GM23248 (cell line): Measurements from ENCODE around the gene AGAP1. TPM values are rescaled to one million over a fixed set of nuclear protein-coding genes. Genes with fewer than 3 reads are reported as not detected.

Experiments used
- DNase-seq: peaks from one replicate; pipeline ENCODE4 v3.0.0-alpha.2; 2015
- H2AFZ ChIP-seq: fragments of 200-600 bp; sonication (generic); 2 replicates; pipeline ENCODE4 v1.6.1; 2016; ENCODE audit warnings: antibody characterized with exemption
- H3F3A ChIP-seq: fragments of 200-600 bp; sonication (generic); 2 replicates; pipeline ENCODE4 v1.6.1; 2016; ENCODE audit warnings: mild to moderate bottlenecking, antibody characterized with exemption, mixed run types; ENCODE audit not compliant: insufficient read depth
- H3K27ac ChIP-seq: fragments of 200-600 bp; sonication (generic); 2 replicates; pipeline ENCODE4 v1.5.1; 2016; ENCODE audit warnings: mild to moderate bottlenecking
- H3K27me3 ChIP-seq: fragments of 200-600 bp; sonication (generic); replicated peaks from 2 replicates; pipeline ENCODE4 v1.6.1; 2016; ENCODE audit warnings: mild to moderate bottlenecking; ENCODE audit not compliant: insufficient read depth
- H3K36me3 ChIP-seq: fragments of 200-600 bp; sonication (generic); 2 replicates; pipeline ENCODE4 v1.6.1; 2016; ENCODE audit warnings: low read depth, mild to moderate bottlenecking
- H3K4me1 ChIP-seq: fragments of 200-600 bp; sonication (generic); 2 replicates; pipeline ENCODE4 v1.6.1; 2016; ENCODE audit warnings: mild to moderate bottlenecking; ENCODE audit not compliant: insufficient read depth
- H3K4me2 ChIP-seq: fragments of 200-600 bp; sonication (generic); one replicate; pipeline ENCODE4 v1.6.1; 2016; ENCODE audit warnings: mild to moderate bottlenecking; ENCODE audit not compliant: unreplicated experiment
- H3K4me3 ChIP-seq: fragments of 200-600 bp; sonication (generic); 2 replicates; pipeline ENCODE4 v1.5.1; 2016; ENCODE audit warnings: mild to moderate bottlenecking
- H3K79me2 ChIP-seq: fragments of 200-600 bp; sonication (generic); 2 replicates; pipeline ENCODE4 v1.6.1; 2016; ENCODE audit warnings: mild to moderate bottlenecking; ENCODE audit not compliant: insufficient read depth
- H3K9ac ChIP-seq: fragments of 200-600 bp; sonication (generic); 2 replicates; pipeline ENCODE4 v1.6.1; 2016; ENCODE audit warnings: mild to moderate bottlenecking
- H3K9me2 ChIP-seq: fragments of 200-600 bp; sonication (generic); 2 replicates; pipeline ENCODE4 v1.6.1; 2016; ENCODE audit warnings: mixed run types, mild to moderate bottlenecking, moderate library complexity; ENCODE audit not compliant: insufficient read depth
- H3K9me3 ChIP-seq: fragments of 200-600 bp; sonication (generic); one replicate; pipeline ENCODE4 v1.6.1; 2017; ENCODE audit warnings: low read depth
- H4K20me1 ChIP-seq: fragments of 200-600 bp; sonication (generic); 2 replicates; pipeline ENCODE4 v1.6.0; 2016; ENCODE audit not compliant: insufficient read depth
- EZH2 ChIP-seq: fragments of 200-600 bp; sonication (generic); IDR thresholded peaks from 2 replicates; pipeline ENCODE4 v1.6.1; 2018; ENCODE audit warnings: antibody characterized with exemption, mild to moderate bottlenecking; ENCODE audit not compliant: insufficient read depth, poor library complexity, severe bottlenecking
- EZH2phosphoT487 ChIP-seq: fragments of 200-600 bp; sonication (generic); IDR thresholded peaks from 2 replicates; pipeline ENCODE4 v1.6.1; 2018; ENCODE audit warnings: antibody characterized with exemption, moderate library complexity, mild to moderate bottlenecking, low read depth; ENCODE audit not compliant: insufficient read depth
- WGBS, 2 experiments: methylation state at CpG; one replicate each; pipeline ENCODE4 v1.1.6; 2015 to 2017; ENCODE audit warnings: low lambda C conversion rate in 2 of 2, low coverage in 1 of 2; ENCODE audit errors: missing lambda C conversion rate in 2 of 2; 5-methylcytosine and 5-hydroxymethylcytosine counted together
- in situ Hi-C: fragments of 300-500 bp; cut with MboI; formaldehyde crosslinking; loops from 2 replicates; pipeline ENCODE4 v1.15.0; 2020
- polyA plus RNA-seq: library from polyadenylated mRNA; unstranded; fragments of >200 nt; fragmentation: Nextera tagmentation; extraction: Ambion mirVana; gene quantifications from 2 replicates; pipeline ENCODE4 v1.2.1, GENCODE V29; 2016
- total RNA-seq: library from RNA; depleted of rRNA; stranded (reverse); fragments of >200 nt; shearing (Covaris generic); gene quantifications from 2 replicates; pipeline ENCODE4 v1.2.3, GENCODE V29; 2014

AGAP1 gene
- total and polyA plus RNA-seq, 2 experiments from 2014 or later: 2.2 to 9.9 TPM

GRCh38 chr2:235863414-235863813, 369.6 kb downstream of the AGAP1 start:
- TF ChIP-seq EZH2phosphoT487: no peak
- TF ChIP-seq EZH2: no peak
- in situ Hi-C loops: no loop called here
- H3K79me2 ChIP-seq: no peaks in the 10 kb centered on the region; the same call in 1 of the 2 replicates
- H3K4me1 ChIP-seq: no peaks in the 10 kb centered on the region
- 93 to 96% methylated on average over 11 of the region's 11 CpGs for WGBS, 2 experiments
- no peak for DNase-seq
- H4K20me1 ChIP-seq: no peaks in the 10 kb centered on the region
- H2AFZ ChIP-seq: no peak overlapping the region
- no peak overlapping the region for H3K27ac ChIP-seq
- H3K27me3 ChIP-seq: no peaks in the 10 kb centered on the region
- H3K9ac ChIP-seq: no peak overlapping the region
- H3K4me2 ChIP-seq: no peak overlapping the region
- H3K9me3 ChIP-seq: no peaks in the 10 kb centered on the region
- no peaks in the 10 kb centered on the region for H3K9me2 ChIP-seq
- H3K36me3 ChIP-seq: no peaks in the 10 kb centered on the region
- no peaks in the 10 kb centered on the region for H3F3A ChIP-seq
- H3K4me3 ChIP-seq: no peak overlapping the region

DNA sequence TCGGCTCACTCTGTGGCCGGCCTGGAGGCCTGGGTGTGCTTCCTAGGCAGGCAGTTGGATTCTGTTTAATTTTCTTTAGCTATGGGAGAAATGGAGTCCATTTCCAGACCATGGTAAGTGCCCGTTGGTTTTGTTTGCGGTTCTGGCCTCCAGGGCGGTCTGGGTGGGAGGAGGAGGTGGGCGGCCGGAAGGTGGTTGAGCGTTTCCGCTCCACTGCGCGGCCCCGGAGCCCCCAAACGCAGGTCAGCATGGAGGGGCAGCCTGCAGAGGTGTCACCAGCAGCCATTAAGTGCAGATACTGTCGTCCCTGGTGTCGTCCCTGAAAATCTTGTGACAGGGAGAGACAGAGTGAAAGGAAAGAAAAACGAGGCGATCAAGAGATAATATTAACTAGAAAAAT, 370.5 kb downstream of the AGAP1 start:
- TF ChIP-seq EZH2phosphoT487: no peak
- TF ChIP-seq EZH2: no peak
- in situ Hi-C loops: no loop called here
- Histone ChIP-seq H3K9me2 (no peaks in the 10 kb centered on the region), H3K4me1 (no peaks in the 10 kb centered on the region), H3K27ac (no peak overlapping the region), H3K27me3 (no peaks in the 10 kb centered on the region), H3K4me3 (no peak overlapping the region), H3K9ac (no peak overlapping the region), H3K9me3 (no peaks in the 10 kb centered on the region), H3K36me3 (no peaks in the 10 kb centered on the region), H3K79me2 (no peaks in the 10 kb centered on the region; the same call in 1 of the 2 replicates), H4K20me1 (no peaks in the 10 kb centered on the region), H3F3A (no peaks in the 10 kb centered on the region), H3K4me2 (no peak overlapping the region), H2AFZ (no peak overlapping the region)
- 82 to 85% methylated on average over 16 to 17 of the region's 17 CpGs for WGBS, 2 experiments
- DNase-seq: no peak

DNA sequence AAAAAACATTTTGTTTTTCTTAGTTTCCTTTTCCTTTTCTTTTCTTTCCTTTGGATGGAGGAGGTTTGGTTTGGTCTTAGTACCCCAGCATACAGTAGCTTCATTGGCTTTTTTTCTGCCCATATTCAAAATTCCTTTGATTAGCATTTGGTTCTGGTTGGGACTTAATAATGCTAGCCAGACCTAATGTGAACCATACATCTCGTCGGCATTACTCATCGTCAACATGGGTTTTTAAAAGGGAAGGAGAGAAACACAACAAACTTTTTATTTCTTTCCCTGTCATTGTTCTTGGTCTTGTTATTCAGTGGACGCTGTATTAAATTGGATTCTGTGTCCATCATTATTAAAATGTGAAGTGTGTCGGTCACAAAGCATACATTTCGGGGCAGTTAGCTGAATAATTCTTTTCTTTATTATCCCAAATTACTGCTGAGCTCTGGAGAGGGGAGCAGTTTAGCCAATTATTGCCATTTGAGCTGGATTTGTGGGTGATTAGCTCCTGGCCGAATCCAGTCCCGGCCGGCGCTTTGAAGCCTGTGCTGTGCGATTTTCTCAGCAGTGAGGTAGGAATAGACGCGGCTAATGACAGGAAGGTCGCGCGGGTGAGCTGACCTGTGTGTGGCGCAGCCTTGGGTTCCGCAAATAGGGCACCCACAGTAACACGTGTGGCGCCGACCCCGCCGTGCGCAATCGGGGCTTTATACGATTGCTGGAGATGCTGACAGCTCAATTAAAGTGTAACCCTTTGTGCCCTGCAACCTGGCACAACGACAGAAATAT, 371.1 kb downstream of the AGAP1 start:
- Histone ChIP-seq H3K9me2 (no peaks in the 10 kb centered on the region), H3K79me2 (no peaks in the 10 kb centered on the region; the same call in 1 of the 2 replicates), H2AFZ (no peak overlapping the region), H3K4me1 (no peaks in the 10 kb centered on the region), H3F3A (no peaks in the 10 kb centered on the region), H3K36me3 (no peaks in the 10 kb centered on the region), H3K27me3 (no peaks in the 10 kb centered on the region), H3K9ac (no peak overlapping the region), H3K4me3 (no peak overlapping the region), H3K4me2 (no peak overlapping the region), H3K9me3 (no peaks in the 10 kb centered on the region), H3K27ac (no peak overlapping the region), H4K20me1 (no peaks in the 10 kb centered on the region)
- peak; percentile 40 for DNase-seq
- 79 to 81% methylated on average over 26 to 27 of the region's 27 CpGs for WGBS, 2 experiments
- in situ Hi-C loops: no loop called here
- no peak for TF ChIP-seq EZH2phosphoT487
- TF ChIP-seq EZH2: no peak

GRCh38 chr2:235866373-235866772, 372.5 kb downstream of the AGAP1 start:
- no peak overlapping the region for H3K4me2 ChIP-seq
- H3K27me3 ChIP-seq: no peaks in the 10 kb centered on the region
- no peaks in the 10 kb centered on the region; the same call in 1 of the 2 replicates for H3K79me2 ChIP-seq
- H4K20me1 ChIP-seq: no peaks in the 10 kb centered on the region
- H3K36me3 ChIP-seq: no peaks in the 10 kb centered on the region; the same call in 1 of the 2 replicates
- no peak overlapping the region for H3K9ac ChIP-seq
- in situ Hi-C loops: no loop called here
- no peak for TF ChIP-seq EZH2
- no peak for TF ChIP-seq EZH2phosphoT487
- DNase-seq: no peak
- no peak overlapping the region for H3K27ac ChIP-seq
- H3K9me2 ChIP-seq: no peaks in the 10 kb centered on the region
- H3K4me1 ChIP-seq: no peaks in the 10 kb centered on the region
- H3F3A ChIP-seq: no peaks in the 10 kb centered on the region
- H2AFZ ChIP-seq: no peak overlapping the region
- H3K9me3 ChIP-seq: no peaks in the 10 kb centered on the region
- WGBS, 2 experiments: 99 to 100% methylated on average over 4 of the region's 4 CpGs
- no peak overlapping the region for H3K4me3 ChIP-seq
